Stimulated activated CD4-positive, alpha-beta T cell treated with anti-CD3 and anti-CD28 coated beads, Interleukin-15, amount 100 ng/mL, for 24 hours (primary cell): ENCODE results near the gene DPY19L2.
"Not testable (repeated sequence)": the region's sequence is repeated elsewhere in the genome, so short reads cannot be mapped to it uniquely, and the experiment has no call there.

ENCODE experiments used
- DNase-seq: peaks from one replicate; pipeline ENCODE4 v3.0.0-alpha.2; 2020

DPY19L2 gene

GRCh38 chr12:63658501-63658900, 9.8 kb downstream of the DPY19L2 start:
- DNase-seq = not testable (repeated sequence)

GRCh38 chr12:63656407-63656806, 11.9 kb downstream of the DPY19L2 start:
- not testable (repeated sequence) for DNase-seq

GRCh38 chr12:63655543-63656257, 12.6 kb downstream of the DPY19L2 start:
- not testable (repeated sequence) for DNase-seq

GRCh38 chr12:63654481-63654880, 13.8 kb downstream of the DPY19L2 start:
- DNase-seq = not testable (repeated sequence)

GRCh38 chr12:63649517-63649916, 18.8 kb downstream of the DPY19L2 start:
- DNase-seq = not testable (repeated sequence)

GRCh38 chr12:63643381-63644140, 24.7 kb downstream of the DPY19L2 start:
- DNase-seq = not testable (repeated sequence)

- not testable (repeated sequence) for DNase-seq
Measured at GRCh38 chr12:63624258-63624657, 44.0 kb downstream of the DPY19L2 start.

- DNase-seq = not testable (repeated sequence)
Measured at GRCh38 chr12:63615544-63615943, 52.7 kb downstream of the DPY19L2 start.

GRCh38 chr12:63611285-63611684, 57.0 kb downstream of the DPY19L2 start:
- not testable (repeated sequence) for DNase-seq

- DNase-seq = not testable (repeated sequence)
Measured at GRCh38 chr12:63609281-63609680, 59.0 kb downstream of the DPY19L2 start.

- not testable (repeated sequence) for DNase-seq
Measured at GRCh38 chr12:63604985-63605384, 63.3 kb downstream of the DPY19L2 start.

GRCh38 chr12:63594828-63595227, 73.5 kb downstream of the DPY19L2 start:
- DNase-seq = not testable (repeated sequence)

- DNase-seq = not testable (repeated sequence)
Measured at GRCh38 chr12:63584426-63584825, 83.9 kb downstream of the DPY19L2 start.

- DNase-seq = not testable (repeated sequence)
Measured at GRCh38 chr12:63583289-63583688, 85.0 kb downstream of the DPY19L2 start.

- not testable (repeated sequence) for DNase-seq
Measured at GRCh38 chr12:63577631-63578030, 90.7 kb downstream of the DPY19L2 start.

GRCh38 chr12:63572038-63572437, 96.3 kb downstream of the DPY19L2 start:
- not testable (repeated sequence) for DNase-seq

GRCh38 chr12:63558445-63558844, 109.8 kb downstream of the DPY19L2 start:
- DNase-seq = not testable (repeated sequence)

GRCh38 chr12:63551397-63551796, 116.9 kb downstream of the DPY19L2 start:
- DNase-seq = not testable (repeated sequence)

GRCh38 chr12:63549034-63549433, 119.3 kb downstream of the DPY19L2 start:
- DNase-seq = not testable (repeated sequence)

- DNase-seq = not testable (repeated sequence)
Measured at GRCh38 chr12:63545298-63545916, 122.9 kb downstream of the DPY19L2 start.

GRCh38 chr12:63538656-63539055, 129.6 kb downstream of the DPY19L2 start:
- DNase-seq = not testable (repeated sequence)

- DNase-seq = not testable (repeated sequence)
Measured at GRCh38 chr12:63537838-63538237, 130.5 kb downstream of the DPY19L2 start.

GRCh38 chr12:63529641-63530040, 138.7 kb downstream of the DPY19L2 start:
- DNase-seq = not testable (repeated sequence)
